Prostate gland (tissue), 2 donors: Measurements from ENCODE around the gene HSCB. TPM values are rescaled to one million over a fixed set of nuclear protein-coding genes. Genes with fewer than 3 reads are reported as not detected.
"Not testable (repeated sequence)": the region's sequence is repeated elsewhere in the genome, so short reads cannot be mapped to it uniquely, and the experiment has no call there.

ENCODE experiments used
- DNase-seq: peaks from one replicate; pipeline ENCODE4 v3.0.0-alpha.2; 2019; ENCODE audit warnings: low spot score
- H3K27ac ChIP-seq, 2 donors: fragments of 200-600 bp; sonication (generic); 2 replicates each; pipeline ENCODE4 v1.5.1; 2017 to 2019
- H3K27me3 ChIP-seq: fragments of 200-600 bp; sonication (generic); replicated peaks from 2 replicates; pipeline ENCODE4 v1.5.1; 2019; ENCODE audit not compliant: insufficient read depth
- H3K36me3 ChIP-seq, 2 donors: fragments of 200-600 bp; sonication (generic); 1 replicate in 1 of 2; 2 replicates in 1 of 2; pipeline versions ENCODE4 v1.5.1 to v1.8.1; 2017 to 2019
- H3K4me1 ChIP-seq: fragments of 200-600 bp; sonication (generic); replicated peaks from 2 replicates; pipeline ENCODE4 v1.5.1; 2019
- H3K4me3 ChIP-seq, 2 donors: fragments of 200-600 bp; sonication (generic); 2 replicates each; pipeline ENCODE4 v1.5.1; 2017 to 2019
- H3K9me3 ChIP-seq: fragments of 200-600 bp; sonication (generic); 2 replicates; pipeline ENCODE4 v1.5.1; 2017
- POLR2A ChIP-seq: fragments of 450-650 bp; IDR thresholded peaks from one replicate; pipeline ENCODE4 v1.6.1; 2016; ENCODE audit warnings: antibody characterized with exemption, mild to moderate bottlenecking
- POLR2AphosphoS5 ChIP-seq: sonication (generic); formaldehyde crosslinking; IDR thresholded peaks from one replicate; pipeline ENCODE4 v1.6.1; 2017; ENCODE audit warnings: antibody characterized with exemption
- WGBS: methylation state at CpG from one replicate; pipeline ENCODE4 v1.1.5; 2018; 5-methylcytosine and 5-hydroxymethylcytosine counted together
- intact Hi-C: fragments of 100-400 bp; cut with DNase I; formaldehyde crosslinking; loops from one replicate; pipeline ENCODE4 v1.14.2; 2022
- total RNA-seq, 2 donors: library from RNA; depleted of rRNA; stranded (reverse); fragments of >200 nt; gene quantifications; one replicate each; pipeline ENCODE4 v1.1.0, GENCODE V29; 2016
- TF ChIP-seq, protein P1 (sequence below), 4 experiments: fragments of 200-600 bp in 2 of 4; fragments of 450-650 bp in 2 of 4; sonication (generic) in 2 of 4; IDR thresholded peaks; 1 replicate in 3 of 4; 2 replicates in 1 of 4; pipeline ENCODE4 v1.5.1; 2016 to 2019; ENCODE audit warnings: antibody characterized with exemption in 4 of 4, mild to moderate bottlenecking in 2 of 4, moderate library complexity in 2 of 4

HSCB gene
- total RNA-seq, 2 donors from 2014 or later: 27.9 to 39.5 TPM

DNA sequence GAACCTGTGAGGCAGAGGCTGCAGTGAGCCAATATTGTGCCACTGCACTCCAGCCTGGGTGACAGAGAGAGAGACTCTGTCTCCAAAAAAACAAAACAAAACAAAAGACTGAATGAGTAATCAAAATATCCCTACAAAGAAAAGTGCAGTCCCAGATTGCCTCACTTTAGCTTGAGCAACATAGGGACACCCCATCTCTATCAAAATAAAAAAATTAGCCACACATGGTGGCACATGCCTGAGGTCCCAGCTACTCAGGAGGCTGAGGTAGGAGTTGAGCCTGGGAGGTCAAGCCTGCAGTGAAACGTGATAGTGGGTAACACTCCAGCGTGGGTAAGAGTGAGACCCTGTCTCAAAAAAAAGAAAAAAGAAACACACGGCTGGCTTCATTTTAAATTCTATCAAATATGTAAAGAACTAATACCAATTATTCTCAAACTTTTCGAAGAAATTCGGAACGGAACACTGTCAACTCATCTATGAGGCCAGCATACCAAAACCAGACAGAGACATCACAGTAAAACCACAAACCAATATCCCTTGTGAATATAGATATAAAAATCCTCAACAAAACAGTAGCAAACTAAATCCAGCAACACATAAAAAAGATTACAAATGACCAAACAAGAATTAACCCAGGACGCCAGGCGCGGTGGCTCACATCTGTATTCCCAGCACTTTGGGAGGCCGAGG, 13.1 kb upstream of the HSCB start:
- TF ChIP-seq POLR2AphosphoS5: no peak
- H3K36me3 ChIP-seq: no peaks in the 10 kb centered on the region

GRCh38 chr22:28730179-28730578, 11.7 kb upstream of the HSCB start:
- no peaks in the 10 kb centered on the region for H3K27me3 ChIP-seq
- TF ChIP-seq POLR2A (no peak), POLR2AphosphoS5 (no peak)
- TF ChIP-seq, protein P1, sequence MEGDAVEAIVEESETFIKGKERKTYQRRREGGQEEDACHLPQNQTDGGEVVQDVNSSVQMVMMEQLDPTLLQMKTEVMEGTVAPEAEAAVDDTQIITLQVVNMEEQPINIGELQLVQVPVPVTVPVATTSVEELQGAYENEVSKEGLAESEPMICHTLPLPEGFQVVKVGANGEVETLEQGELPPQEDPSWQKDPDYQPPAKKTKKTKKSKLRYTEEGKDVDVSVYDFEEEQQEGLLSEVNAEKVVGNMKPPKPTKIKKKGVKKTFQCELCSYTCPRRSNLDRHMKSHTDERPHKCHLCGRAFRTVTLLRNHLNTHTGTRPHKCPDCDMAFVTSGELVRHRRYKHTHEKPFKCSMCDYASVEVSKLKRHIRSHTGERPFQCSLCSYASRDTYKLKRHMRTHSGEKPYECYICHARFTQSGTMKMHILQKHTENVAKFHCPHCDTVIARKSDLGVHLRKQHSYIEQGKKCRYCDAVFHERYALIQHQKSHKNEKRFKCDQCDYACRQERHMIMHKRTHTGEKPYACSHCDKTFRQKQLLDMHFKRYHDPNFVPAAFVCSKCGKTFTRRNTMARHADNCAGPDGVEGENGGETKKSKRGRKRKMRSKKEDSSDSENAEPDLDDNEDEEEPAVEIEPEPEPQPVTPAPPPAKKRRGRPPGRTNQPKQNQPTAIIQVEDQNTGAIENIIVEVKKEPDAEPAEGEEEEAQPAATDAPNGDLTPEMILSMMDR (IDR thresholded peaks at IDR 0.05): no peak
- H3K27ac ChIP-seq: no peak overlapping the region
- WGBS: 95% methylated on average over 3 of the region's 3 CpGs
- no peaks in the 10 kb centered on the region for H3K9me3 ChIP-seq
- H3K4me3 ChIP-seq: no peak overlapping the region
- H3K4me1 ChIP-seq: no peaks in the 10 kb centered on the region
- DNase-seq: no peak
- H3K36me3 ChIP-seq: no peaks in the 10 kb centered on the region
- intact Hi-C loops: no loop called here

More for the DNA sequence above, 13.1 kb upstream of the HSCB start:
- Histone ChIP-seq H3K4me3 (no peak overlapping the region), H3K4me1 (no peaks in the 10 kb centered on the region), H3K27ac (no peak overlapping the region), H3K9me3 (no peaks in the 10 kb centered on the region), H3K27me3 (no peaks in the 10 kb centered on the region)
- DNase-seq: no peak
- intact Hi-C loops: no loop called here
- 92% methylated on average over 10 of the region's 10 CpGs for WGBS

GRCh38 chr22:28734393-28734792, 7.4 kb upstream of the HSCB start:
- TF ChIP-seq, protein P1 (IDR thresholded peaks at IDR 0.05): no peak
- no peak for TF ChIP-seq POLR2A
- no peak for TF ChIP-seq POLR2AphosphoS5
- no peaks in the 10 kb centered on the region for H3K4me1 ChIP-seq
- intact Hi-C loops: no loop called here
- no peaks in the 10 kb centered on the region for H3K36me3 ChIP-seq
- no peak overlapping the region for H3K27ac ChIP-seq
- H3K4me3 ChIP-seq: no peak overlapping the region
- H3K27me3 ChIP-seq: no peaks in the 10 kb centered on the region
- H3K9me3 ChIP-seq: no peaks in the 10 kb centered on the region
- DNase-seq: no peak
- WGBS: 81% methylated on average over 6 of the region's 6 CpGs

GRCh38 chr22:28736301-28737155, 5.3 kb upstream of the HSCB start:
- Histone ChIP-seq H3K4me1 (no peaks in the 10 kb centered on the region), H3K9me3 (no peaks in the 10 kb centered on the region), H3K27me3 (no peaks in the 10 kb centered on the region), H3K4me3 (no peak overlapping the region), H3K27ac (no peak overlapping the region), H3K36me3 (no peaks in the 10 kb centered on the region)
- TF ChIP-seq POLR2AphosphoS5 (no peak), POLR2A (no peak)
- TF ChIP-seq, protein P1 (IDR thresholded peaks at IDR 0.05): no peak
- 80% methylated on average over 7 of the region's 7 CpGs for WGBS
- intact Hi-C loops: no loop called here
- no peak for DNase-seq

DNA sequence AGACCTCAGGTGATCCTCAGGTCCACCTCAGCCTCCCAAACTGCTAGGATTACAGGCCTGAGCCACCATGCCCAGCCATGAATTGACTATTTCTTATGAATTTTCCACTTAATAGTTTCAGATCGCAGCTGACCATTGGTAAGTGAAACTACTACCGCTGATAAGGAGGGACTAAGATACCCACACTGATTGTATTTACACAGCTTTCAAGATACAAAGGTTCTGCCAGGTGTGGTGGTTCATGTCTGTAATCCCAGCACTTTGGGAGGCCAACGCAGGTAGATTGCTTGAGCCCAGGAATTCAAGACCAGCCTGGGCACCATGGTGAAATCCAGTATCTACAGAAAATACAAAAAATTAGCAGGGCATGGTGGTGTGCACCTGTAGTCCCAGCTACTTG, 4.1 kb upstream of the HSCB start:
- TF ChIP-seq POLR2AphosphoS5 (no peak), POLR2A (no peak)
- TF ChIP-seq, protein P1 (IDR thresholded peaks at IDR 0.05): no peak
- 96% methylated on average over 3 of the region's 3 CpGs for WGBS
- DNase-seq: no peak

DNA sequence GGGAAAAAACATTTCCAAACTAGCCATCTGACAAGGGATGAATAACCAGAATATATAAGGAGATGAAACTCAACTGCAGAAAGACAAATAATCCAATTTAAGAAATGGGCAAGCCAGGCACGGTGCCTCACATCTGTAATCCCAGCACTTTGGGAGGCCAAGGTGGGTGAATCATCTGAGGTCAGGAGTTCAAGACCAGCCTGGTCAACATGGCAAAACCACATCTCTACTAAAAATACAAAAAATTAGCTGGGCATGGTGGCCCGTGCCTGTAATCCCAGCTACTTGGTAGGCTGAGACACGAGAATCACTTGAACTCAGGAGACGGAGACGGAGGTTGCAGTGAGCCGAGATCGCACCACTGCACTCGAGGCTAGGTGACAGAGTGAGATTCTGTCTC, 3.0 kb upstream of the HSCB start:
- 92% methylated on average over 8 of the region's 8 CpGs for WGBS
- DNase-seq, H3K27ac ChIP-seq, H3K4me3 ChIP-seq, H3K36me3 ChIP-seq, H3K9me3 ChIP-seq, H3K27me3 ChIP-seq, intact Hi-C loops, H3K4me1 ChIP-seq: not testable (repeated sequence)

More for the DNA sequence above, 4.1 kb upstream of the HSCB start:
- intact Hi-C loops: no loop called here
- Histone ChIP-seq H3K4me3 (no peak overlapping the region), H3K4me1 (no peaks in the 10 kb centered on the region), H3K27me3 (no peaks in the 10 kb centered on the region), H3K9me3 (no peaks in the 10 kb centered on the region), H3K27ac (no peak overlapping the region), H3K36me3 (no peaks in the 10 kb centered on the region)
